ENCODE measurements around the gene PPP1R3G. TPM values are rescaled to one million over a fixed set of nuclear protein-coding genes. Genes with fewer than 3 reads are reported as not detected.

Gene PPP1R3G
- total and polyA plus RNA-seq, 2 donors, result 0.75 to 1.5 TPM

DNA sequence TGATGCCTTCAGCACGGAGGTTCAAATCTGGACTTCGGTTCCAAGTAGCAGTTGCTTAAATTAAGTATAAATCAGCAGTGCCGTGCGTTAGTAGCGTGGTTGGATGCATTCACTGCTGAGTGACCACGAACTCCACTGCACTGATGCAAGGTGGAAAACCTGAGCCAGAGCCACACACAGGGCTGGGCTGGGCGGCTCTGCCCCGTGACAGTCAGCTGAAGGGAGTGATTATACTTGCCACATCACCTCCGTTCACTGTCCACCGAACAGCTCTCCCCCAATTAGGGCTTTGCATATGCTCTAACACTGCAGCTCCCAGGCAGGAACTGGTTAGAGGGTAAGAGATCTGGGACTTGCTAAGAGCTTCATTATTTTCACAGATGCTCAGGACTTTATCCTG is 22.2 kb downstream of the PPP1R3G start:
- Histone ChIP-seq H3K9me3 (ENCODE audit: control insufficient read depth in 2 of 2, insufficient read depth in 1 of 2, low read length in 1 of 2) (no peaks in the 10 kb centered on the region), H3K27me3 (ENCODE audit: control insufficient read depth in 2 of 2, insufficient read depth in 1 of 2, low read length in 1 of 2) (no peaks in the 10 kb centered on the region), H3K27ac (ENCODE audit: low read depth in 1 of 2, low read length in 1 of 2) (no peak overlapping the region), H3K4me1 (ENCODE audit: control insufficient read depth in 2 of 2, insufficient read depth in 2 of 2, low read length in 2 of 2) (no peaks in the 10 kb centered on the region), H3K4me3 (ENCODE audit: low read length in 2 of 2) (no peak overlapping the region), H3K36me3 (ENCODE audit: control insufficient read depth in 2 of 2, insufficient read depth in 2 of 2, low read length in 1 of 2) (peaks cover 0 to 4% of the 10 kb centered on the region in 2 donors)
- WGBS, result 93% methylated on average over 10 of the region's 10 CpGs
- no peak for DNase-seq (ENCODE audit: low read depth in 6 of 9, low spot score in 9 of 9)

DNA sequence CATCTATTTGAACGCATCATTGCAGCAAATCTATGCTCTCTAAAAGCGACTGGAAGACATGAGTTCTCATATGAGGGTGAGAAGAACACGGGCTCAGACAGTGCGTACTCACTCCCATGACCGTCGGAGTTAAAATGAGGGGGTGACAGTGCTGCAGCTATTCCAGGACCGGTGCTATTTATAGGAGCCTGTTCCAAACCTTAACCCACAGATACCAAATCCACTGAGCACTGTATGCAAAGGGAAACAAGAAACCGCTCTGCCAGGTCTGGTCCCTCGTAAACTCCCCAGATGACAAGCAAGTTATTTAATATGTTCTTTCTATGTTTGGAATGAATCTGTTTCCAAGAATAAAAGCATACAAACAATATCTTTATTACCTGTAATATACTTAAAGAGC is 22.9 kb downstream of the PPP1R3G start:
- Histone ChIP-seq H3K4me3 (ENCODE audit: low read length in 2 of 2) (no peak overlapping the region), H3K4me1 (ENCODE audit: control insufficient read depth in 2 of 2, insufficient read depth in 2 of 2, low read length in 2 of 2) (no peaks in the 10 kb centered on the region), H3K36me3 (ENCODE audit: control insufficient read depth in 2 of 2, insufficient read depth in 2 of 2, low read length in 1 of 2) (peaks cover 0 to 4% of the 10 kb centered on the region in 2 donors), H3K27me3 (ENCODE audit: control insufficient read depth in 2 of 2, insufficient read depth in 1 of 2, low read length in 1 of 2) (no peaks in the 10 kb centered on the region), H3K27ac (ENCODE audit: low read depth in 1 of 2, low read length in 1 of 2) (no peak overlapping the region), H3K9me3 (ENCODE audit: control insufficient read depth in 2 of 2, insufficient read depth in 1 of 2, low read length in 1 of 2) (no peaks in the 10 kb centered on the region)
- 91% methylated on average over 9 of the region's 9 CpGs for WGBS
- no peak for DNase-seq (ENCODE audit: low read depth in 6 of 9, low spot score in 9 of 9)

DNA sequence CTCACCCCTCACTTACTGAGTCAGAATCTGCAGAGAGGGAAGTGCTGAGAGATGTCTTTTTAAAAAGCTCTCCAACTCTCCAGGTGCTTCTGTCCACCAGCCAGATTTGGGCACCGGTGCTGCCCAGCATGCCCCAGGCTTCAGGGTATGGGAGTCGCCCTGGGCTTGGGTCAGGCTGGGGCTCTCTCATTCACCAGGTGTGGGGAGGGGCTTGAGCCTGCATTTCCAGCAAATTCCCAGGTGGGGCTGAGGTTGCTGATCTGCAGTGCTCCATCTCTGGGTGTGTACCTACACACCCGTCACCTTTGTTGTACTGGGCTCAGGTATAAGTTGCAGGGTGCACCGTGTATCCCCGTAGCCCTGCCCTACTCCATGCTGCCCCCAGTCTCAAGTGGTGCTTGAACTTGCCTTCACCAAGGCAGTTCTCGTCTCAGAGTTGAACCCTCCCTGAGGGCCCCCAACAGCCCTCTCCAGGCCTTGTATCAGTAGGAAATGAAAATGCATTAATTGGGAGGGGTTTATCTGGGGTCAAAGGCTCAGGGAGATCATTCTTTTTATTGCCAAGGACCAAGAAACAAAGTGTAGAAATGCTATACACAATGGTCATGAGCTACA is 23.5 kb downstream of the PPP1R3G start:
- H3K27me3 ChIP-seq (ENCODE audit: control insufficient read depth in 2 of 2, insufficient read depth in 1 of 2, low read length in 1 of 2), result no peaks in the 10 kb centered on the region
- DNase-seq (ENCODE audit: low read depth in 6 of 9, low spot score in 9 of 9), result no peak
- 96% methylated on average over 6 of the region's 6 CpGs for WGBS
- H3K4me3 ChIP-seq (ENCODE audit: low read length in 2 of 2), result no peak overlapping the region
- H3K27ac ChIP-seq (ENCODE audit: low read depth in 1 of 2, low read length in 1 of 2), result no peak overlapping the region
- H3K4me1 ChIP-seq (ENCODE audit: control insufficient read depth in 2 of 2, insufficient read depth in 2 of 2, low read length in 2 of 2), result no peaks in the 10 kb centered on the region
- no peaks in the 10 kb centered on the region for H3K9me3 ChIP-seq (ENCODE audit: control insufficient read depth in 2 of 2, insufficient read depth in 1 of 2, low read length in 1 of 2)
- peaks cover 0 to 4% of the 10 kb centered on the region in 2 donors for H3K36me3 ChIP-seq (ENCODE audit: control insufficient read depth in 2 of 2, insufficient read depth in 2 of 2, low read length in 1 of 2)

DNA sequence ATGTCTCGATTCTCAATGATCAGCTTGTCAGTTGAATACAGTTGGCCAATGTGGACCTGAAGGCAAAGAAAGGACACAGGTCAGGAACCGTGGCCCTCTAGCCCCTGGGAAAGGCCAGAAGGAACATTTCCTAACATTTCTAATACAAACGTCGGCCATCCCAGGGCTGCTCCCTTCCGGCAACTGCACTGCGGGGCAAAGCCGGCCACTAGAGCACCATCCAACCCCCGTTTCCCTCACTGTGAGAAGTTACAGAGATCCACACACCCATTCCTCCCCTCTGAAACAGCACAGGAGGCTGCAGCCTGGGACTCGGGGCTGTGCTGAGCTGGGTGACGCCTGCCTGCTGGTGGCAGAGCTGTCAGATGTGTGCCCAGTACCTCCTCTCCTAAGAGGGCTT is 24.3 kb downstream of the PPP1R3G start:
- 97% methylated on average over 10 of the region's 10 CpGs for WGBS

DNA sequence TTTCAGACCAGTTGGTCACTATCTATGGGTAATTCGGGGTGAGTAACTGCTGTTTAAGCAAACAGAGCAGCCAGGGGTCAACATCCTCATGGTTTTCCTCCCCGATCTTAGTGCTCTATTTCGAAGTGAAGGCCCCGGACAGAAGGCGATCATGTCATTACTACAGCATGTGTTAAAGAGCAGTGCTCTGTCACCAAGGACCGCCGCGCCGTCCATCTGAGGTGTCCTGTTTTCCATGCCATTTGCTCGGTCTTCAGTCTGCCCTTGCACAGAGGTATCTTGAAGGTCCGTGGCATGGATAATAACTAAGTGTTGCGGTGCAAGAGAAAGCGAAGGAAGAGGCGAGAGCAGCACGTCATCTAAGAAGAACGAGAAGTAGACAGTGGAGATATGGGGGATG is 25.1 kb downstream of the PPP1R3G start:
- Histone ChIP-seq H3K27ac (ENCODE audit: low read depth in 1 of 2, low read length in 1 of 2) (no peak overlapping the region), H3K27me3 (ENCODE audit: control insufficient read depth in 2 of 2, insufficient read depth in 1 of 2, low read length in 1 of 2) (no peaks in the 10 kb centered on the region), H3K4me3 (ENCODE audit: low read length in 2 of 2) (no peak overlapping the region), H3K9me3 (ENCODE audit: control insufficient read depth in 2 of 2, insufficient read depth in 1 of 2, low read length in 1 of 2) (no peaks in the 10 kb centered on the region), H3K4me1 (ENCODE audit: control insufficient read depth in 2 of 2, insufficient read depth in 2 of 2, low read length in 2 of 2) (no peaks in the 10 kb centered on the region), H3K36me3 (ENCODE audit: control insufficient read depth in 2 of 2, insufficient read depth in 2 of 2, low read length in 1 of 2) (peaks cover 0 to 4% of the 10 kb centered on the region in 2 donors)
- WGBS, result 96% methylated on average over 16 of the region's 16 CpGs
- no peak for DNase-seq (ENCODE audit: low read depth in 6 of 9, low spot score in 9 of 9)

More for the DNA sequence above, 24.3 kb downstream of the PPP1R3G start:
- Histone ChIP-seq H3K27me3 (ENCODE audit: control insufficient read depth in 2 of 2, insufficient read depth in 1 of 2, low read length in 1 of 2) (no peaks in the 10 kb centered on the region), H3K9me3 (ENCODE audit: control insufficient read depth in 2 of 2, insufficient read depth in 1 of 2, low read length in 1 of 2) (no peaks in the 10 kb centered on the region), H3K4me1 (ENCODE audit: control insufficient read depth in 2 of 2, insufficient read depth in 2 of 2, low read length in 2 of 2) (no peaks in the 10 kb centered on the region), H3K4me3 (ENCODE audit: low read length in 2 of 2) (no peak overlapping the region), H3K36me3 (ENCODE audit: control insufficient read depth in 2 of 2, insufficient read depth in 2 of 2, low read length in 1 of 2) (peaks cover 0 to 4% of the 10 kb centered on the region in 2 donors), H3K27ac (ENCODE audit: low read depth in 1 of 2, low read length in 1 of 2) (no peak overlapping the region)
- no peak for DNase-seq (ENCODE audit: low read depth in 6 of 9, low spot score in 9 of 9)

DNA sequence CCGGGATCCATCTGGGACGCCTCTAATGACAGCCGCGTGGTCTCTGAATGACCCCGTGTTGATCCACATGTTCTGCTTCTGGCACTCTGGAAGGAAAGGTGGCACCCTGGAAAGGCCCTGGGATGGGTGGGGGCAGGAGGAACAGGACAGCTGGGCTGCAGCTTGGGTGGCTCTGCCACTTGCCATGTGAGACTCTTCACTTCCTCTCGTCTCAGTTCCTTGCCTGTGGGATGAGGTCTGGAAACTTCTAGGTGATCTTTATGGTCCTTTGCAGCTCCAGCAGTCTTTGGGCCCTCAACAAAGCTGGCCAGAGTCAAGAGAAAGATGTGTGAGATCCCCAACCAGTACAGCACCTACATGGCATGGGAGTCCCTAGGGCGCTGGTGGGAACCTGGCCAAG is 26.5 kb downstream of the PPP1R3G start:
- Histone ChIP-seq H3K4me3 (ENCODE audit: low read length in 2 of 2) (no peak overlapping the region), H3K36me3 (ENCODE audit: control insufficient read depth in 2 of 2, insufficient read depth in 2 of 2, low read length in 1 of 2) (peaks cover 0 to 4% of the 10 kb centered on the region in 2 donors), H3K9me3 (ENCODE audit: control insufficient read depth in 2 of 2, insufficient read depth in 1 of 2, low read length in 1 of 2) (no peaks in the 10 kb centered on the region), H3K4me1 (ENCODE audit: control insufficient read depth in 2 of 2, insufficient read depth in 2 of 2, low read length in 2 of 2) (no peaks in the 10 kb centered on the region), H3K27ac (ENCODE audit: low read depth in 1 of 2, low read length in 1 of 2) (no peak overlapping the region), H3K27me3 (ENCODE audit: control insufficient read depth in 2 of 2, insufficient read depth in 1 of 2, low read length in 1 of 2) (no peaks in the 10 kb centered on the region)
- no peak for DNase-seq (ENCODE audit: low read depth in 6 of 9, low spot score in 9 of 9)
- WGBS, result 99% methylated on average over 7 of the region's 7 CpGs

DNA sequence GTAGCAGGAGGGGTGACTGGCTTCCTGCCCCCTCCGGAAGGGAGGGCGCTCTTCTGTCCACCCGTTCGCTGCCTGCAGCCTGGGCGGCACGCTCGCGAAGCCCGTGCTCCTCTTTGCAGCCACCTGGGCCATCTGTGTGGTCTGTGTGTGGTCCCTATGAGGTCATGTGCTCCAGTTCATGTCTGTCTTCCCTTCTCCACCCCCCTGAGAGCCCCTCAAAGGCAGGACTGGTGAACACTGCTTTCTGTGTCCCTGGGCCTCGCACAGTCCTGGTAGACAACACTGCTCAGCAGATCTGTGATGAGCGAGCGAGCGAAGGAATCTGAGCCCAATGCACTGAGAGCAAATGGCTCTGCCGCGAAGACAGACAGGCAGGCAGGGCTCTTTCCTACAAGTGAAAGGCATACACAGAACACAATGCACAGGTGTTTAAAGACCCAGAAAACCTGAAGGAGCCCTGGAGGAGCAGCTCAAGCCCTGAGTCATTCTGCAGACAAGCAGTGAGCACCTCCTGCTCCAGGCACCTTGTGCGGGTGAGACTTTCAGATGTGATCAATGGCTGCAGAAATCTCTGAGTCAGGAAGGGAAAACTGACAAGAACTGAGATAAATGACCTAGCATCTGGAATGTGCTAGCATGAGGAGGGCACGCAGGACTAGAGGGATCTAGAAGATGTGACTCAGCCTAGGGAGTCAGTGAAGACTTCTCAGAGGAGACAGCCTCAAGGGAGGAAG is 27.1 kb downstream of the PPP1R3G start:
- no peak overlapping the region for H3K27ac ChIP-seq (ENCODE audit: low read depth in 1 of 2, low read length in 1 of 2)
- 89% methylated on average over 17 of the region's 17 CpGs for WGBS
- no peak overlapping the region for H3K4me3 ChIP-seq (ENCODE audit: low read length in 2 of 2)
- peaks cover 0 to 4% of the 10 kb centered on the region in 2 donors for H3K36me3 ChIP-seq (ENCODE audit: control insufficient read depth in 2 of 2, insufficient read depth in 2 of 2, low read length in 1 of 2)
- DNase-seq (ENCODE audit: low read depth in 6 of 9, low spot score in 9 of 9), result no peak
- H3K27me3 ChIP-seq (ENCODE audit: control insufficient read depth in 2 of 2, insufficient read depth in 1 of 2, low read length in 1 of 2), result no peaks in the 10 kb centered on the region
- no peaks in the 10 kb centered on the region for H3K4me1 ChIP-seq (ENCODE audit: control insufficient read depth in 2 of 2, insufficient read depth in 2 of 2, low read length in 2 of 2)
- no peaks in the 10 kb centered on the region for H3K9me3 ChIP-seq (ENCODE audit: control insufficient read depth in 2 of 2, insufficient read depth in 1 of 2, low read length in 1 of 2)

DNA sequence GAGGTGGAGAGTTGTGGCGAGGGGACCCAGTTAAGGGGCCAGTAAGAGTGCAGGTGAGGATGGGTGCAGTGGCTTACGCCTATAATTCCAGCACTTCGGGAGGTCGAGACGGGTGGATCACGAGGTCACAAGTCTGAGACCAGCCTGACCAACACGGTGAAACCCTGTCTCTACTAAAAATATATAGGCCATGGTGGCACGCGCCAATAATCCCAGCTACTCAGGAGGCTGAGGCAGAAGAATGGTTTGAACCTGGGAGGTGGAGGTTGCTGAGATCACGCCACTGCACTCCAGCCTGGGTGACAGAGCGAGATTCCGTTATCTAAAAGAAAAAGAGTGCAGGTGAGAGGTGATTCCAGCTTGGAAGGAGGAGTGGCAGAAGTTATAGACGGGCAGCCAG is 28.0 kb downstream of the PPP1R3G start:
- Histone ChIP-seq H3K4me1 (ENCODE audit: control insufficient read depth in 2 of 2, insufficient read depth in 2 of 2, low read length in 2 of 2) (no peaks in the 10 kb centered on the region), H3K36me3 (ENCODE audit: control insufficient read depth in 2 of 2, insufficient read depth in 2 of 2, low read length in 1 of 2) (peaks cover 0 to 4% of the 10 kb centered on the region in 2 donors), H3K4me3 (ENCODE audit: low read length in 2 of 2) (no peak overlapping the region), H3K27ac (ENCODE audit: low read depth in 1 of 2, low read length in 1 of 2) (no peak overlapping the region), H3K27me3 (ENCODE audit: control insufficient read depth in 2 of 2, insufficient read depth in 1 of 2, low read length in 1 of 2) (no peaks in the 10 kb centered on the region), H3K9me3 (ENCODE audit: control insufficient read depth in 2 of 2, insufficient read depth in 1 of 2, low read length in 1 of 2) (no peaks in the 10 kb centered on the region)
- no peak for DNase-seq (ENCODE audit: low read depth in 6 of 9, low spot score in 9 of 9)
- 94% methylated on average over 13 of the region's 13 CpGs for WGBS

DNA sequence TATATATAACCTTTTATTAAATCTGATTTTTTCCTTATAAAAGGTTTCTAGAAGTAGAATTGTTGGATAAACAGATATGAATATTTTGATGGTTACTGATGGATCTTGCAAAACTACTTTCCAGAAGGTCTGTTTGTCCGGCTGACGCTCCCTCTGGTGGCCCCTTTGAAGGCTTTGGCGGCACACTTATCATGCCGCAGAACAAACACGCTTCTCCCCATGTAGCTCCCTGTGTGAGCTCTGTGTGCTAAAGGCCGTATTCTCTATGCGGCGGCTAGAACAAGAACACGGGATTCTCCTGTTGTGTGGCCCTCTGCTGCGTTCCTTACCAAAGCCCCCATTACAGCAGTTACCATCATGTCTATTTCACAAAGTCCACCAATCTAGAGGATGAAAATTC is 30.0 kb downstream of the PPP1R3G start:
- H3K27ac ChIP-seq (ENCODE audit: low read depth in 1 of 2, low read length in 1 of 2), result no peak overlapping the region
- peaks cover 0 to 4% of the 10 kb centered on the region in 2 donors for H3K36me3 ChIP-seq (ENCODE audit: control insufficient read depth in 2 of 2, insufficient read depth in 2 of 2, low read length in 1 of 2)
- 97% methylated on average over 10 of the region's 10 CpGs for WGBS
- no peaks in the 10 kb centered on the region for H3K9me3 ChIP-seq (ENCODE audit: control insufficient read depth in 2 of 2, insufficient read depth in 1 of 2, low read length in 1 of 2)
- H3K27me3 ChIP-seq (ENCODE audit: control insufficient read depth in 2 of 2, insufficient read depth in 1 of 2, low read length in 1 of 2), result no peaks in the 10 kb centered on the region
- no peaks in the 10 kb centered on the region for H3K4me1 ChIP-seq (ENCODE audit: control insufficient read depth in 2 of 2, insufficient read depth in 2 of 2, low read length in 2 of 2)
- H3K4me3 ChIP-seq (ENCODE audit: low read length in 2 of 2), result no peak overlapping the region
- no peak for DNase-seq (ENCODE audit: low read depth in 6 of 9, low spot score in 9 of 9)

All from thymus (tissue), 11 donors.